K562 (cell line): Measurements from ENCODE around the gene TREM1. TPM values are rescaled to one million over a fixed set of nuclear protein-coding genes. Genes with fewer than 3 reads are reported as not detected.
A peak's percentile ranks its signal among the peaks of the same experiment; 100 is the strongest.

Source experiments
- ATF7 ChIP-seq: fragments of 450-650 bp; IDR thresholded peaks from 2 replicates; pipeline ENCODE4 v1.7.1; 2014; ENCODE audit warnings: mild to moderate bottlenecking, moderate library complexity
- BCOR ChIP-seq: fragments of 450-650 bp; IDR thresholded peaks from 2 replicates; pipeline ENCODE4 v1.6.1; 2016
- ETV1 ChIP-seq: fragments of 450-650 bp; conservative IDR thresholded peaks from 2 replicates; pipeline ENCODE4 v1.6.1; 2016; ENCODE audit warnings: missing genetic modification characterization, control low read depth, low read depth, missing compliant biosample characterization
- HIVEP1 ChIP-seq: fragments of 250-450 bp; sonication (Bioruptor Pico); IDR thresholded peaks from 2 replicates; pipeline ENCODE4 v1.4.0; 2020; ENCODE audit warnings: mild to moderate bottlenecking
- MYNN ChIP-seq, 2 experiments: sonication (generic); formaldehyde crosslinking in 1 of 2; IDR thresholded peaks; 2 replicates each; pipeline versions ENCODE4 v1.5.0 to v1.6.1; 2016 to 2020; ENCODE audit warnings: antibody characterized with exemption in 1 of 2, missing genetic modification reagents in 1 of 2
- OTX1 ChIP-seq: fragments of 450-650 bp; formaldehyde crosslinking; IDR thresholded peaks from 2 replicates; pipeline ENCODE4 v1.4.0; 2022; ENCODE audit warnings: mild to moderate bottlenecking
- PHB ChIP-seq: fragments of 250-450 bp; sonication (Bioruptor Pico); IDR thresholded peaks from 2 replicates; pipeline ENCODE4 v1.5.0; 2021
- PHB2 ChIP-seq: fragments of 450-650 bp; IDR thresholded peaks from 2 replicates; pipeline ENCODE4 v1.6.1; 2017; ENCODE audit warnings: low read depth
- RFX5 ChIP-seq: IDR thresholded peaks from 2 replicates; pipeline ENCODE4 v1.6.1; 2011; ENCODE audit warnings: low read depth, mild to moderate bottlenecking, improper control_type of control experiment, low read length
- RFX7 ChIP-seq: fragments of 250-450 bp; sonication (Bioruptor Pico); IDR thresholded peaks from 2 replicates; pipeline ENCODE4 v1.5.1; 2021; ENCODE audit warnings: mild to moderate bottlenecking
- ZKSCAN8 ChIP-seq: fragments of 200-800 bp; sonication (Bioruptor generic); IDR thresholded peaks from 2 replicates; pipeline ENCODE4 v1.6.1; 2016; ENCODE audit warnings: missing genetic modification characterization, missing compliant biosample characterization
- ZNF134 ChIP-seq: fragments of 250-450 bp; sonication (Bioruptor Pico); conservative IDR thresholded peaks from 2 replicates; pipeline ENCODE4 v1.4.0; 2020
- ZNF311 ChIP-seq: fragments of 250-450 bp; sonication (Bioruptor Pico); IDR thresholded peaks from 2 replicates; pipeline ENCODE4 v1.4.0; 2020; ENCODE audit warnings: mild to moderate bottlenecking, moderate library complexity
- ZNF644 ChIP-seq: fragments of 200-800 bp; sonication (Bioruptor generic); IDR thresholded peaks from 2 replicates; pipeline ENCODE4 v1.6.1; 2016; ENCODE audit warnings: low read depth, missing genetic modification characterization, missing compliant biosample characterization
- ZNF778 ChIP-seq: fragments of 450-650 bp; formaldehyde crosslinking; IDR thresholded peaks from 2 replicates; pipeline ENCODE4 v1.4.0; 2020; ENCODE audit warnings: mild to moderate bottlenecking, moderate library complexity
- polyA plus RNA-seq, 8 experiments: library from polyadenylated mRNA; depleted of rRNA in 4 of 8; stranded (reverse) in 5 of 8; unstranded in 3 of 8; fragments of >200 nt; fragmentation: Nextera tagmentation in 2 of 8; fragmentation: Illumina TruSeq in 1 of 8; extraction: Ambion mirVana in 2 of 8; extraction: Trizol in 1 of 8; gene quantifications; 2 replicates each; pipeline versions ENCODE4 v1.2.1 to v1.2.3, GENCODE V29; 2011 to 2014; ENCODE audit warnings: inconsistent platforms in 1 of 8, missing spikeins in 1 of 8
- total RNA-seq, 7 experiments: library from RNA; depleted of rRNA in 6 of 7; stranded (reverse); fragments of >200 nt in 6 of 7; fragmentation: Illumina TruSeq in 2 of 7; extraction: Trizol in 2 of 7; gene quantifications; 2 replicates each; pipeline versions ENCODE4 v1.2.1 to v1.2.3, GENCODE V29; 2011 to 2021; ENCODE audit warnings: low replicate concordance in 1 of 7
- TF ChIP-seq, protein P1 (sequence below): sonication (generic); formaldehyde crosslinking; IDR thresholded peaks from 2 replicates; pipeline ENCODE4 v1.8.0; 2022; ENCODE audit warnings: mild to moderate bottlenecking, missing genetic modification reagents
- TF ChIP-seq, protein P2 (sequence below): fragments of 250-450 bp; sonication (Bioruptor Pico); IDR thresholded peaks from 2 replicates; pipeline ENCODE4 v1.4.0; 2020; ENCODE audit warnings: borderline replicate concordance
- TF ChIP-seq, protein P3 (sequence below): fragments of 450-650 bp; formaldehyde crosslinking; IDR thresholded peaks from 2 replicates; pipeline ENCODE4 v1.4.0; 2020; ENCODE audit warnings: mild to moderate bottlenecking, moderate library complexity
- TF ChIP-seq, protein P4 (sequence below): fragments of 250-450 bp; sonication (Bioruptor Pico); IDR thresholded peaks from 2 replicates; pipeline ENCODE4 v1.8.0; 2022; ENCODE audit warnings: inconsistent platforms, mild to moderate bottlenecking, moderate library complexity, borderline replicate concordance
- TF ChIP-seq, protein P5 (sequence below): fragments of 250-450 bp; sonication (Bioruptor Pico); IDR thresholded peaks from 2 replicates; pipeline ENCODE4 v1.5.0; 2021; ENCODE audit warnings: mild to moderate bottlenecking, moderate library complexity

The TREM1 gene
- total and polyA plus RNA-seq, 9 of the 15 experiments (the other 6 are each of a cell fraction or from before 2014, with no cell fraction given), result not detected

DNA sequence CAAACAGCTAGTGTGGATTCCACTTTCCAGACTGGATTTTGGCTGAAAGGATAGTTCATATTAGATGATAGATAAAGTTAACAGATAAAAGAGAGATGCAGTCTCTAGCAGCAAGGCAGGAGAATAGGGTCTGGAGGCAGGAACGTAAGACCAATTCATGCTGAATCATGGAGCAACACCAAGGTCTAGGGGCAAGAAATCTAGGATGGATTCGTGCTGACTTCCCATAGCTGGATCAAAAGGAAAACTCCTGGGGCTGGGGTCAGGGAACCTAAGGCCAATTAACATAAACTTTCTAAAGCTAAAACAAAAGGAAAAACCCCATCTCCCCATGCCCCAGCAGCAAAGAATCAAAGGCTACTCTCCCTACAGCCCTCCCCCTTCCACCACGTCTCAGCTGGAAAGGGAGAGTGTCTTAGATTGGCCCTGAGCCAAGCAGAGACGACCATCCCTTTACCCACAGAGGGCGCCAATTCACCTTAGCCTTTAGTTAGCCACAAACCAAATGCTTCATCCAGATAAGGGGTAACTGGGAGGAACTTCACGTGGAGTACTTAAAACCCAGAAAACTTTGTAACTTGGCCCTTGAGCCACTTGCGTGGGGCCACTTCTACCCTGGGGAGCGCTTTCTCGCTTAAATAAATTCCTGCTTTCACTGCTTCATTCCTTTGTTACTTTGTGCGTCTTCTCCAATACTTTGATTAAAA, 7.6 kb downstream of the TREM1 start (continued):
- TF ChIP-seq PHB (CRISPR knock-in tag), result no peak
- TF ChIP-seq ZNF134, result no peak
- TF ChIP-seq, protein P1, sequence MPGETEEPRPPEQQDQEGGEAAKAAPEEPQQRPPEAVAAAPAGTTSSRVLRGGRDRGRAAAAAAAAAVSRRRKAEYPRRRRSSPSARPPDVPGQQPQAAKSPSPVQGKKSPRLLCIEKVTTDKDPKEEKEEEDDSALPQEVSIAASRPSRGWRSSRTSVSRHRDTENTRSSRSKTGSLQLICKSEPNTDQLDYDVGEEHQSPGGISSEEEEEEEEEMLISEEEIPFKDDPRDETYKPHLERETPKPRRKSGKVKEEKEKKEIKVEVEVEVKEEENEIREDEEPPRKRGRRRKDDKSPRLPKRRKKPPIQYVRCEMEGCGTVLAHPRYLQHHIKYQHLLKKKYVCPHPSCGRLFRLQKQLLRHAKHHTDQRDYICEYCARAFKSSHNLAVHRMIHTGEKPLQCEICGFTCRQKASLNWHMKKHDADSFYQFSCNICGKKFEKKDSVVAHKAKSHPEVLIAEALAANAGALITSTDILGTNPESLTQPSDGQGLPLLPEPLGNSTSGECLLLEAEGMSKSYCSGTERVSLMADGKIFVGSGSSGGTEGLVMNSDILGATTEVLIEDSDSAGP, result no peak
- TF ChIP-seq, protein P2, sequence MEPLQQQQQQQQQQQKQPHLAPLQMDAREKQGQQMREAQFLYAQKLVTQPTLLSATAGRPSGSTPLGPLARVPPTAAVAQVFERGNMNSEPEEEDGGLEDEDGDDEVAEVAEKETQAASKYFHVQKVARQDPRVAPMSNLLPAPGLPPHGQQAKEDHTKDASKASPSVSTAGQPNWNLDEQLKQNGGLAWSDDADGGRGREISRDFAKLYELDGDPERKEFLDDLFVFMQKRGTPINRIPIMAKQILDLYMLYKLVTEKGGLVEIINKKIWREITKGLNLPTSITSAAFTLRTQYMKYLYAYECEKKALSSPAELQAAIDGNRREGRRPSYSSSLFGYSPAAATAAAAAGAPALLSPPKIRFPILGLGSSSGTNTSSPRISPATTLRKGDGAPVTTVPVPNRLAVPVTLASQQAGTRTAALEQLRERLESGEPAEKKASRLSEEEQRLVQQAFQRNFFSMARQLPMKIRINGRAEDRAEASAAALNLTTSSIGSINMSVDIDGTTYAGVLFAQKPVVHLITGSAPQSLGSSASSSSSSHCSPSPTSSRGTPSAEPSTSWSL (CRISPR knock-in tag), result no peak
- no peak for TF ChIP-seq RFX5
- TF ChIP-seq ZNF778 (CRISPR knock-in tag), result no peak
- TF ChIP-seq ETV1 (tag), result peak; percentile 23
- peak; percentile 45; the same call in 1 of the 2 replicates for TF ChIP-seq ZKSCAN8 (CRISPR knock-in tag)
- TF ChIP-seq HIVEP1 (CRISPR knock-in tag), result no peak
- TF ChIP-seq, protein P3, sequence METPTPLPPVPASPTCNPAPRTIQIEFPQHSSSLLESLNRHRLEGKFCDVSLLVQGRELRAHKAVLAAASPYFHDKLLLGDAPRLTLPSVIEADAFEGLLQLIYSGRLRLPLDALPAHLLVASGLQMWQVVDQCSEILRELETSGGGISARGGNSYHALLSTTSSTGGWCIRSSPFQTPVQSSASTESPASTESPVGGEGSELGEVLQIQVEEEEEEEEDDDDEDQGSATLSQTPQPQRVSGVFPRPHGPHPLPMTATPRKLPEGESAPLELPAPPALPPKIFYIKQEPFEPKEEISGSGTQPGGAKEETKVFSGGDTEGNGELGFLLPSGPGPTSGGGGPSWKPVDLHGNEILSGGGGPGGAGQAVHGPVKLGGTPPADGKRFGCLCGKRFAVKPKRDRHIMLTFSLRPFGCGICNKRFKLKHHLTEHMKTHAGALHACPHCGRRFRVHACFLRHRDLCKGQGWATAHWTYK (CRISPR knock-in tag), result 0 out of 2 replicates have a peak, but pooled peaks have one; percentile 52
- no peak for TF ChIP-seq PHB2
- TF ChIP-seq OTX1 (CRISPR knock-in tag), result no peak
- TF ChIP-seq, protein P4, sequence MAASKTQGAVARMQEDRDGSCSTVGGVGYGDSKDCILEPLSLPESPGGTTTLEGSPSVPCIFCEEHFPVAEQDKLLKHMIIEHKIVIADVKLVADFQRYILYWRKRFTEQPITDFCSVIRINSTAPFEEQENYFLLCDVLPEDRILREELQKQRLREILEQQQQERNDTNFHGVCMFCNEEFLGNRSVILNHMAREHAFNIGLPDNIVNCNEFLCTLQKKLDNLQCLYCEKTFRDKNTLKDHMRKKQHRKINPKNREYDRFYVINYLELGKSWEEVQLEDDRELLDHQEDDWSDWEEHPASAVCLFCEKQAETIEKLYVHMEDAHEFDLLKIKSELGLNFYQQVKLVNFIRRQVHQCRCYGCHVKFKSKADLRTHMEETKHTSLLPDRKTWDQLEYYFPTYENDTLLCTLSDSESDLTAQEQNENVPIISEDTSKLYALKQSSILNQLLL (CRISPR knock-in tag), result no peak
- TF ChIP-seq ZNF311 (CRISPR knock-in tag), result no peak
- peak; percentile 76 for TF ChIP-seq BCOR
- no peak for TF ChIP-seq RFX7 (CRISPR knock-in tag)
- no peak for TF ChIP-seq ZNF644 (tag)
- 0 out of 2 replicates have a peak, but pooled peaks have one; percentile 48 for TF ChIP-seq MYNN (IDR thresholded peaks at IDR 0.05)
- TF ChIP-seq MYNN (CRISPR knock-in tag; IDR thresholded peaks at IDR 0.05), result no peak
- TF ChIP-seq, protein P5, sequence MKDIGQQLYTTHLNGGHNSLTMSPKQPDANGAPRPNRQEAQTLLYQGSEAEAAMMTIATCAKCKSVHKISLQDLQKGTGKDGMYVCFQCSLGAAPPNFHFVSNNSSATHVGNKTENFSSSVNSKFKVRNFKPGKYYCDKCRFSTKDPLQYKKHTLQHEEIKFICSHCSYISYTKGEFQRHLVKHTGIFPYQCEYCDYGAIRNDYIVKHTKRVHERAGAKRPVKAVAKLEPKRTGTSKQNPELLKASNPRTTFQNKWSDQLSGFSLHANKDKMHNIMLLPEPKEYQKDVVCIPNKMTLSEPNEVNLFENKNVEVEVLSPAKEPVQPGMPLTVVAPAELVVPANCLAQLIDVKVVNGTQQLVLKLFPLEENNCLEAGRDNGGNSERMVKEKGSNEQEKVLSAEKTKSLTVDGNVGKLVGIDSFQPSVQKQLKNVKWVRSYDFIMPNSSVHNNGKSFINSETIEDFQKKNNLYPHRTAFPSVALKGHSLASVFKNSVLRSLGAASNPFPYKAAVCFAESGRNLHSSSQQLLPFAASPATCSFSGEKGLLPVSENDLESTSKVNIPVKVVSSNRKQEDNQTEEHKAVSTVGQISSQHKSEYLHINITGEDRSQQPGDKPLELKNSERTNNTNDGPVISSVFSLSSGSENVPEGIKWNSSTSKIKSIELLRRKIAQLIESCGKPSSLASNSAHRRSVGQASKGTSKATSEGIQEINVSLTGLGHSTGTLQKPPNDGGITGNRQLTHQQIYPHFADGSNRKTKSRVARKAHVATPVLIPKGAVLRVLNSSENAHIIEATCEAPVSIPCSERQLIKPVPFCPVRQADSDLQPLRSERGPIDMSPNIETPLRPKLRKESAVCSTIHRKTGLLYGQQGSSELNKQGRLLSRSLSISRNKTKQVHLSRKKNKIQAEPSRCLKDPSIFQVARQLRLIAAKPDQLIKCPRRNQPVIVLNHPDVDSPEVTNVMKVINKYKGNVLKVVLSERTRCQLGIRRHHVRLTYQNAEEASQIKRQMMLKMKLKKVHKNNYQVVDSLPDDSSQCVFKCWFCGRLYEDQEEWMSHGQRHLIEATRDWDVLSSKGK (CRISPR knock-in tag), result no peak
- TF ChIP-seq ATF7, result peak; percentile 86
